HG03175 (cell line): Measurements from ENCODE around the gene TLR7.

Experiments used
- ATAC-seq: cut with Tn5 transposase; IDR thresholded peaks from one replicate; pipeline ENCODE4 v1.9.1; 2021; ENCODE audit warnings: mild to moderate bottlenecking, moderate library complexity; ENCODE audit not compliant: unreplicated experiment

The TLR7 gene

GRCh38 chrX:12866451-12867377 lies at the start of gene TLR7:
Gene TLR7 (plus strand): TSS chrX:12867072. CDS start chrX:12867579, 507 bp downstream.
- peak; percentile 42 for ATAC-seq

DNA sequence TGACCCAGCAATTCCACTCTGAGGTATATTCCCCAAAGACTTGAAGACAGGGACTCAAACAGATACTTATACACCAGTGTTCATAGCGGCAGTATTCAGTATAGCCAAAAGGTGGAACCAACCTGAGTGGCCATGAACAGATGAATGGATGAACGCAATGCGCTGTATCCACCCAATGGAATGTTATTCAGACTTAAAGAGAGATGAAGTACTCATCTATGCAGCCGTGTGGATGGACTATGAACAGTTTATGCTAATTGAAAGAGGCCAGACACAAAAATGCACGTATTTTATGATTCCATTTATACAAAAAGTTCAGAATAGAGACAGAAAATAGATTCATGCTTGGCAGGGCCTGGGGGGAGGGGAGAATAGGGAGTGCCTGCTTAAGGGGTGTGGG lies 49.3 kb upstream of the TLR7 start:
- ATAC-seq = no peak

- no peak for ATAC-seq
Measured at GRCh38 chrX:12819222-12819621, 47.6 kb upstream of the TLR7 start.

GRCh38 chrX:12820737-12821136 lies 46.1 kb upstream of the TLR7 start:
- ATAC-seq = no peak

DNA sequence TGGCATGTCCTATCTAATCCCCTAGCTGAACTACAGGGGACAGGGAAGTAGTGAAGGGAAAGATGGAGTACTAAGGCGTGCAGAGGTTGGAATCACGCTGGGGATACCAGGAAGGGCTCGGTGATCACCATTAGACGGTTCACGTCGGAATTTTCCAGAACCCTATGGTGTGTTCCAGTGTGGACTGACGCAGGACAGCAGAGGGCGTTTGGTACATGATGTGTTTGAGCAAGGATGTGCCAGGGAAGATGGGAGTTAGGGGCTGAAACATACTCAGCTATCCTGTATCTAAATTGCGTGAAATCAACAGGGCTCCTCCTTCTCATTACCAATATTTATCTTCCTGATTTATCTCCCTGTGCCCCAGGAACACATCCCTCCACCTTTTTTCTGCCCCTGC lies 41.9 kb upstream of the TLR7 start:
- no peak for ATAC-seq

DNA sequence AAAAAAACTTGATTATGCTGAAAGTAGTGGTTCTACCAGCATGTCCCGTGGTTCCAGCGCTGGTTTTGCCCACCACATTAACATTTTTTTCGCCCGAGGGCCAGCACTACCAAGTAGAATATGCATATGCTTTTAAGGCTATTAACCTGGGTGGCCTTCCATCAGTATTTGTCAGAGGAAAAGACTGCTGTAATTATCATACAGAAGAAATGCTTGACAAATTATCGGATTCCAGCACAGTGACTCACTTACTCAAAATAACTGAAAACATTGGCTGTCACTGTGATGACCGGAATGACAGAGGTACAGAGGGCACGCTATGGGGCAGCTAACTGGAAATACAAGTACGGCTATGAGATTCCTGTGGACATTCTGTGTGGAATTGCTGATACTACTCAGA lies 41.1 kb upstream of the TLR7 start:
- no peak for ATAC-seq

- no peak for ATAC-seq
Measured at GRCh38 chrX:12843061-12843667, 23.7 kb upstream of the TLR7 start.

- ATAC-seq = peak; percentile 97
Measured at GRCh38 chrX:12843668-12844279, 23.1 kb upstream of the TLR7 start.

GRCh38 chrX:12844319-12844718 lies 22.6 kb upstream of the TLR7 start:
- peak; percentile 34 for ATAC-seq

GRCh38 chrX:12865359-12865758 lies 1.5 kb upstream of the TLR7 start:
- no peak for ATAC-seq

- ATAC-seq = no peak
Measured at GRCh38 chrX:12867685-12868084, 813 bp downstream of the TLR7 start.

DNA sequence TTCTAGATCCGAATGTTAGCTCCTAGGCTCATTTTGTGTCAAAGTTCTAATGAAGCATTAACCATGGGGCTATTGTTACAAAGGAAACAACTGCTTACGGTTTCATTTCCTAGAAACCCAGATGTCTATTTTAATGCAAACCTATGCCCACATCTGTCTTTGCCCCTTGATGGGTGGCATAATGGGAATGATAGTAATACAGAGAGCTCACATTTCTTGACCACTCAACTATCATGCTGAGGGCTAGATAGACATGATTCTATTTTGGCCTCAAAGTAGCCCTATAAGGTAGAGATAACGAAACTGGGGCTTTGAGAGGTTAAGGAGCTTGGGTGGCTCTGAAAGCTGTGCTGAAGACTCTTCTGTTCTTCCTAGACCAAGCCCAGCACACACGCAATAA lies 1.9 kb downstream of the TLR7 start:
- peak; percentile 55 for ATAC-seq

DNA sequence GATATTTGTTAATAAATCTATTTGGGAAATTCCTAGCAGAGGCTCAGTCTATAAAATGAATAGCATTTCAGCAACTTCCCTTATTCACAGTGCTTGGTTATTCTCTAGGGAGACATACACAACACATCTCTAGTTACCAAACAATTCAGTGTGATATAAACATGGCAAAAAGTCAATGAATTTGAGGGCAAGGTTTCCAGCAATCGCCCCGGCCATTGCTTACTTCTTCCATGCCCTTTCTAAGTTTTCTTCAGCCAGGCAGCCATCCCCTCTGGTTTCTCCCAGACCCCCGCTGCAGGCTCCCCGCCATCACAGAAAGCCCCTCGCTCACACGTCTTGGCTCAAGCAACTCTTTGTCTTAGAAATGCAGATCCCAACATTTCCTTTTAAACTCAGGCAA lies 4.4 kb downstream of the TLR7 start:
- ATAC-seq = no peak

DNA sequence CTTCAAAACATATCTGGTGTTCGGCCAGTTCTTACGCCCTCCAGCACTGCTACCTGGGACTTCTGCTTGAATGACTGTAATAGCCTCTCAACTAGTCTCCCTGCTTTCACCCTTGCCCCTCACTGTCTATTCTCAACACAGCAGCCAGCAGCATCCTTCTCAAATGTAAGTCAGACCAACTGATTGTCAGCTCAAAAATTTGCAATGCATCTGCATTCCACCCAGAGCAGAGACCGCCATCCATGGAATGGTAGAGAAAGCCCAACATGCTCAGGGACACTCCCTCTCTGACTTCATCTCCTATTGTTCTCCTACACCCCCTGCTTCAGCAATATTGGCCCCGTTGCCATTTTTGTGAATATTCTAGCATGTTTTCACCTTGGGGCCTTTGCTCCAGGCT lies 5.9 kb downstream of the TLR7 start:
- ATAC-seq = no peak

- no peak for ATAC-seq
Measured at GRCh38 chrX:12874581-12874980, 7.7 kb downstream of the TLR7 start.

DNA sequence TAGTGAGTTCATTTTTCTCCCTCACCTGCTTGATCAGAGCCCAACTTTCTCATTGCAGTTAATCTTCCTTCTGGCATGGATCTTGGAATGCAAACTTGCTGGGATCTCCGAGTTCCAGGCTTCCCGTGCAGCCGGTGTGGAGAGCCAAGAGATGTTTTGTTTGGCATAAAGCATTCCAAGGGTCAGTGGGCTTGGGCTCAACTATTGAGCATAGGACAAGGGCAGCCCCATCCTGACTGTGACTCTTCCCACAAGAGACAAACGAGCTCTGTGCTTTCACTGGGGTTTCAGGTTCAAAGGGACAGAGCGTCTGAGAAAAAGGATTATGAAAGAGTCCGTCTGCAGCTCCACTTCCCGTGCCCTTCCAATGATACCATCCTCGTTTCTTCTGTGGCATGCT lies 10.5 kb downstream of the TLR7 start:
- ATAC-seq = no peak

GRCh38 chrX:12878536-12878935 lies 11.7 kb downstream of the TLR7 start:
- ATAC-seq = no peak

GRCh38 chrX:12881914-12882313 lies 15.0 kb downstream of the TLR7 start:
- no peak for ATAC-seq

- ATAC-seq = no peak
Measured at GRCh38 chrX:12885508-12885907, 18.6 kb downstream of the TLR7 start.

DNA sequence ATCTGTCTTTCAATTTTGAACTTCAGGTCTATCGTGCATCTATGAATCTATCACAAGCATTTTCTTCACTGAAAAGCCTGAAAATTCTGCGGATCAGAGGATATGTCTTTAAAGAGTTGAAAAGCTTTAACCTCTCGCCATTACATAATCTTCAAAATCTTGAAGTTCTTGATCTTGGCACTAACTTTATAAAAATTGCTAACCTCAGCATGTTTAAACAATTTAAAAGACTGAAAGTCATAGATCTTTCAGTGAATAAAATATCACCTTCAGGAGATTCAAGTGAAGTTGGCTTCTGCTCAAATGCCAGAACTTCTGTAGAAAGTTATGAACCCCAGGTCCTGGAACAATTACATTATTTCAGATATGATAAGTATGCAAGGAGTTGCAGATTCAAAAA lies 19.7 kb downstream of the TLR7 start:
- no peak for ATAC-seq

DNA sequence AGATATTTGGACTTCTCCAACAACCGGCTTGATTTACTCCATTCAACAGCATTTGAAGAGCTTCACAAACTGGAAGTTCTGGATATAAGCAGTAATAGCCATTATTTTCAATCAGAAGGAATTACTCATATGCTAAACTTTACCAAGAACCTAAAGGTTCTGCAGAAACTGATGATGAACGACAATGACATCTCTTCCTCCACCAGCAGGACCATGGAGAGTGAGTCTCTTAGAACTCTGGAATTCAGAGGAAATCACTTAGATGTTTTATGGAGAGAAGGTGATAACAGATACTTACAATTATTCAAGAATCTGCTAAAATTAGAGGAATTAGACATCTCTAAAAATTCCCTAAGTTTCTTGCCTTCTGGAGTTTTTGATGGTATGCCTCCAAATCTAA lies 20.3 kb downstream of the TLR7 start:
- ATAC-seq = no peak

- ATAC-seq = no peak
Measured at GRCh38 chrX:12887767-12888166, 20.9 kb downstream of the TLR7 start.
